Frontal cortex (tissue), 4 donors: ENCODE measurements around the gene DIO3. TPM values are rescaled to one million over a fixed set of nuclear protein-coding genes. Genes with fewer than 3 reads are reported as not detected.
"Not testable (repeated sequence)": the region's sequence is repeated elsewhere in the genome, so short reads cannot be mapped to it uniquely, and the experiment has no call there.

ENCODE experiments used
- DNase-seq, 2 donors: peaks; one replicate each; pipeline ENCODE4 v3.0.0; 2012; ENCODE audit warnings: low spot score in 2 of 2
- FAIRE-seq: peaks from 2 replicates; lab custom pipeline; 2012; peaks lifted over from hg19 to GRCh38; lab: Jason Lieb, UNC
- total RNA-seq: library from RNA; depleted of rRNA; stranded (reverse); fragments of >200 nt; gene quantifications from one replicate; pipeline ENCODE4 v1.2.3, GENCODE V29; 2014
- donor health status: control.
- donor health status: control.
- donor health status: control.

Gene DIO3
- total RNA-seq, 1 donor from 2014 or later: under 0.01 TPM

DNA sequence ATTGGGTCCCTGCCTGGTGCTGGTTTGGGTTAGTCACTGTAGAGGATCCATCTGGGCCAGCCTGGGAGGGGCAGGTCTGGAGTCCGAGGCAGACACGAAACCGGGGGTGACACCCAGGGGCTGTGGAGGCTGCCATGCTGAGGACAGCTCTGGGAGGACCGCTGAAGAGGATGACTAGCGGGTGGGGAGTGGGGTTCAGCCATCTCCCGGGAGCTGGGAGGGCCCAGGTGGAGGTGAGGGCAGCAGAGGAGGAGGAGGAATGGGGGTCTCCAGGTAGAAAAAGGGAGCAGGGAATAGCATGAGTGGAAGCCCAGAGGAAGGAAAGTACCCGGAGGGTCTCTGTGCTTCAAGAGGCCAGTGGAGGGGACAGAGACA is 4.0 kb upstream of the DIO3 start:
- DNase-seq: no peak
- no peak for FAIRE-seq

DNA sequence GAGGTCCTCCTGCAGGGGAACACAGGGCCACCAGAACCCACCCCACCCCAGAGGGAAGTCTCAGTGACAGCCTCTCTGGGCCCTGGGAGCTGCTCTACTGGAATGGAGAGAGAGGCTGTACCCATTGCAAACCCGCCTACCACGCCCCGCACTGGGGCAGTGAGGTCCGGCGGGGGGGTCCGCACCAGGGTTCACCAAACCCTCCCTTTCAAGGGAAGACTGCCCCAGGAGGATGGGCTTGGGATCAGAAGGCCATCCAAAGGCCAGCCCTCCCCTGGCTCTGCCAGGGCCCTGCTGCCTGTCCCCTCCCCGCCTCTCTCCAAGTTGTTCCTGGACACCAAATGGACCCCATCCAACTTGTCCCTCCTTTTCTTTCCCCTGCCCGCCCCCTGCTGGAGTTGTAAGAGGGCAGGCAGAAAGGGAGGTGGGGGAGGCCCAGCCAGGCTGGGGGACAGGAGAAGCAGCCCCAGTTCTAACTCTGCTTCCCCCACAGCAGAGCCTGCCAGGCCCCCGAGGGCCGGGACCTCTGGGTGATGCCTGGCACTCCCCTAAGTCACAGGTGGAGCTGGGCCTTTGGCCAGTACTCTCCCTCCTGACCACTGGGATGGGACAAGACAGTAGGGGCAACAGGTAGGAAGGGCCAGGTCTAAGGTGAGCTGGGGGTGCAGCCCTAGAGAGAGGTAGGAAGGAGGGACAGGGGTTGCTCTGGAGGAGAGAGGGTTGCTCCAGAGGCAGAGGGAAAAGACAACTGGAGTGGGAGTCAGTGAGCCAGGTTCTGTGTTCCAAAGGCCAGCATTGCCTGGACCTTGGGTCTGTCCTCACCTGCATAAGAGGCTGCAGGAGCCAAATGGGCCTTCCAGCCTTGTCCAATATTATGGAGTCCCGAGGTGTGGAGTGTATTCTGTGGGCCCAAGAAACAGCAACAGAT is 3.2 kb upstream of the DIO3 start:
- FAIRE-seq (no peak), DNase-seq (no peak)

DNA sequence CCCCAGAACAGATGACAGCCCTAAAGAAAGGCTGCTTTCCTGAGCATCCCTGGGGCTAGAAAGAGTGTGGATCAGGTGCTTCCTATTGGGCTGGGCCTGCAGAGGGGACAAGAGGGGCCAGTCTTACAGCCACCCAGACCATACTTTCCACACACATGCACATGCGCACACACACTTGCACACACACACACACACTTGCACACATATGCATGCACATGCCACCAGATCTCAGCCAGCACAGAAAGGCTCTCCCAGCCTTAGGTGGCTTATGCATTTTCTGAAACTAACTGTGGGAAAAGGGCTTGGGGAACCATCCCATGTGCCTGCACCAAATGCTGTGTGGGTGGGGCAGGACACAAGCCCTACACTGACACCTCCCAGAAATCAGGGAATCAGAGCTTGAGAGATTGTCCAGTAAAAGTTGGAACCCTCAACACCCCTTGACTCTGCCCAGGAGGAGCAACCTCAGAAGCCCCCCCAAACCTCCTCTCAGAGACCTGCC is 2.5 kb upstream of the DIO3 start:
- no peak for DNase-seq
- no peak for FAIRE-seq

DNA sequence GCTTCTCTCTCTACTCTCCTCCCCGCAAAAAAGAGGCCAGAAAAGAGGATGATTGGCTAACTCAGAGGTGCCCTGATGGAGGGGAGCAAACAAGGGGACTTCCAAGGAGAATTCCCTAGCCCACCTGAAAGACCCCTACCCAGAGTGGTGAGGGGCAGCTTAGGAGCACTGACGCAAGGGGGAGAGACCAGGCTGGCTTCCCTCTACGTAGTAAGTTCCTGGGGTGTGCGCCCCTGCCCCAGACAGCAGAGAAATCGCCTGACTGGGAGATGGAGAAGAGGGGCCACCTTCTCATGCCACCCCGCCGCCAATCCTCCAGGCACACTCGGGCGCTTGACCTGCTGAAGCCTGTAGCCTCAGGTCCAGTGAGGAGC is 2.1 kb upstream of the DIO3 start:
- DNase-seq (no peak), FAIRE-seq (no peak)

DNA sequence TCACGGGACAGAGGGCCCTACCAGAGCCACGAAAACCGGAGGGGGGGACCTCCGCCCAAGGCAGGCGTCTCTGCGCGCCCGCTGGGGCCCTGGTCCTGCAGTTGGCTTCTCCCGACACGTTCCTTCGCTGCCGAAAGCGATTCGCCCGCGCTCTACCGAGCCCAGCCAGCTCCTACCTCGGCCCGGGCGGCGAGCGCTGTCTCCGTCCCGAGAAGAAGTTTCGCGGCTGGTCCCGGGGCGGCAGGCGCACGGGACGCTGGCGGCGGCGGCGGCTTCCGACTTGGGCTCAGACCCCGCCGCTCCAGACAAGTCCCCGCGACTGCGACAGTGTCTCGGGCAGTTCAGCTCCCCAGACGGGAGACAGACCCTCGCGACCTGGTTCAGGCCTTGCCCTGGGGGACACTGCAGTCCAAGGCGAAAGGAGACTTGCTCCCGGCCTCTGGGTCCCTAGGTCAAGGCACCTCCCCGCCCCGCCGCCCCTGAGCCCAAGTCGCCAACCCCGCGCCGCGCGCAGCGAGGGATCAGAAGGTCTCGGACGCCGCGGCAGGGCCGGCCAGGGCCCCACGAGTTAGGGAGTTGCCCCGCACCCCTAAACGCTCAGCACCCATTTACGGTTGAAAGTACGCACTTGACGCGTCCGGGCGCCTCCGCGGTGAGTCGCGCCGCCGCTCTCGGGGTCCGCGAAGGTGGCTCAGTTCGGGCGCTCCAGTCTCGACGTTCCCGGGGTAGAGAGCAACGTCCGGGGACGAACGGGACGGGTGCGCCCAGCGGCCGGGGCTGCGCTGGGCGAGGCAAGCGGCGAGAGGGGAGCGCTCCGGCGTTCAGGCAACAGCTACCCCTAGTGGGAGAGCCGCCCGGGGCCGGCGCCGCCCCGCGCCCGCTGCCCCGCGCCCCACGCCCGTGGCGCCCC is 1.4 kb upstream of the DIO3 start:
- FAIRE-seq (no peak), DNase-seq (peak in 1 of 2 donors; percentile 58)

DNA sequence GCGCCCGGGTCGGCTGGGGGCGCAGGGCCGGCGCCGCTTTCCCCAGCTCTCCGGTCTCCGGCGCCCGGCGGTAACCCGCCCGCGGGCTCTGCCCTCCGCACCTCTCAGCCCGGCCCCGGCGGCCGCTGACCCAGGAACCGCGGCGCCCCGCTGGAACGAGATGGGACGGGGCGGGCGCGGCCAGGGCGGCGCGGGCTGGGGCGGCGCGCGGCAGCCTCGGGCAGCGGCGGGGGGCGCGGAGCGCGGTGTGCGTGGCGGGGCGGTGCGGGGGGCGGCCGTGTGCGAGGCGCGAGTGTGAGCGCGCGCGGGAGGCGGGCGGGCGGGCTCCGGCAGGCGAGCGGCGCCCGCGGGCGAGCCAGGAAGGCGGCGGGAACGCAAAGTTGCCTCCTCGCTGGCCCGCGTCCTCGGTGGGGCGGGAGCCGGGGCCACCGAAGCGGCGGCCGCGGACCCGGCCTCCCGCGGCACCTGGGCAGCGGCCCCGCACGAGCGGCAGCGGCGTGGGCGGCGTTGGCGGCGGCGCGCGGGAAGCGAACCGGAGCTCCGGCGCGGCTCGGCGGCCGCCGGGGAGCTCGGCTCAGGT is 671 bp upstream of the DIO3 start:
- no peak for DNase-seq
- no peak for FAIRE-seq

DNA sequence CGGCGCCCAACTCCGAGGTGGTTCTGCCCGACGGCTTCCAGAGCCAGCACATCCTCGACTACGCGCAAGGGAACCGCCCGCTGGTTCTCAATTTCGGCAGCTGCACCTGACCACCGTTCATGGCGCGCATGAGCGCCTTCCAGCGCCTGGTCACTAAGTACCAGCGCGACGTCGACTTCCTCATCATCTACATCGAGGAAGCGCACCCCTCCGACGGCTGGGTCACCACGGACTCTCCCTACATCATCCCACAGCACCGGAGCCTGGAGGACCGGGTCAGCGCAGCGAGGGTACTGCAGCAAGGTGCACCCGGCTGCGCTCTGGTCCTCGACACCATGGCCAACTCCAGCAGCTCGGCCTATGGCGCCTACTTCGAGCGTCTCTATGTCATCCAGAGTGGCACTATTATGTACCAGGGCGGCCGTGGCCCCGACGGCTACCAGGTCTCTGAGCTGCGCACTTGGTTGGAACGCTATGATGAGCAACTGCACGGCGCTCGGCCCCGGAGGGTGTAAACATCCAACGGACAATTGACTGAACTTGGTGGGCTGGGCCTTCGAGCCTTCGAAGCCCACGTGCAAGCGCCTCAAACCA is 699 bp downstream of the DIO3 start:
- FAIRE-seq (no peak), DNase-seq (no peak)

DNA sequence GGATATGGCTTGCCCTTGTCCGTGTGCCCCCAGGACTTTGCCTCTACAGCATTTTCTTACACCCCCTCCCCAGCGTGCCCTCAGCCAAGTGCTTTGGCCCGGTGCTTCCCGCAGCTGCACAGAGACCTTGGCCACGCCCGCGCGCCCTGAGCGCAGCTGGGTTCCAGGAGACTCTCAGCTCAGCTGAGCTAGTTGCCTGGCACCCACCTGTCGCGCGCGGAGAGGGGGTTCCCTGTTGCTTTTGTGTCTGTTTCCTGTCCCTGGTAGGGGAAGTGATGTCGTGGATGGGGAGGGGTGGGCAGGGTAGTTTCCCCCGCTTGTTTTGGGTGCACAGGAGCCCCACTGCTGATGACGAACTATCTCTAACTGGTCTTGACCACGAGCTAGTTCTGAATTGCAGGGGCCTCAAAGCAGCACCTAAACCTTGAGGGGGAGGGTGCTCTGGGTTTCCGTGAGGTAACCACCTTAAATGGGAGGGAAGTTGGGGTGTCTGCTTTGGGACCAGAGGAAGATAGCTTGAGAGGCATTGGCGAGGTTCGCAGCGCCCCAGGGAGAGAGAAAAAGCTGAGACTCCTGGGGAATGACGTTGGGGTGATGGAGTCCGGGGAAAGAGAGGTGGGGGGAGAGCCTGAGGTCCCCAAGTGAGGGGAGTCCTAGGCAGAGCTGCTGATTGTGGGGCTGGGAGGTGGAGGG is 1.5 kb downstream of the DIO3 start:
- no peak for FAIRE-seq
- no peak for DNase-seq

DNA sequence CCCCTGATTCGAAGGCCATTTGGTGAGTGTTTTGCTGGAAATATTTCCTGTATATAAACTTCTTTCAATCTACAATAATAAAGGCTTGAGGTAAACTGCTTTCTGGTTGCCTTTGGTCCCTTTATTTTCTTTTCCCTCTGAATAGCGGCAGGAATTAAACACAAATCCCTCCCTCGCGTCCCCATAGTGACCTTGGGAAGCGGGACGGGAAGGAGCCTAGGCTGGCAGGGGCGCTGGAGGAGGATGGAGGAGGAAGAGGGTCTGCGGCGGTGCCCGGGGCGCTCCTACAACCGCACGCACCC is 2.0 kb downstream of the DIO3 start:
- FAIRE-seq: no peak

DNA sequence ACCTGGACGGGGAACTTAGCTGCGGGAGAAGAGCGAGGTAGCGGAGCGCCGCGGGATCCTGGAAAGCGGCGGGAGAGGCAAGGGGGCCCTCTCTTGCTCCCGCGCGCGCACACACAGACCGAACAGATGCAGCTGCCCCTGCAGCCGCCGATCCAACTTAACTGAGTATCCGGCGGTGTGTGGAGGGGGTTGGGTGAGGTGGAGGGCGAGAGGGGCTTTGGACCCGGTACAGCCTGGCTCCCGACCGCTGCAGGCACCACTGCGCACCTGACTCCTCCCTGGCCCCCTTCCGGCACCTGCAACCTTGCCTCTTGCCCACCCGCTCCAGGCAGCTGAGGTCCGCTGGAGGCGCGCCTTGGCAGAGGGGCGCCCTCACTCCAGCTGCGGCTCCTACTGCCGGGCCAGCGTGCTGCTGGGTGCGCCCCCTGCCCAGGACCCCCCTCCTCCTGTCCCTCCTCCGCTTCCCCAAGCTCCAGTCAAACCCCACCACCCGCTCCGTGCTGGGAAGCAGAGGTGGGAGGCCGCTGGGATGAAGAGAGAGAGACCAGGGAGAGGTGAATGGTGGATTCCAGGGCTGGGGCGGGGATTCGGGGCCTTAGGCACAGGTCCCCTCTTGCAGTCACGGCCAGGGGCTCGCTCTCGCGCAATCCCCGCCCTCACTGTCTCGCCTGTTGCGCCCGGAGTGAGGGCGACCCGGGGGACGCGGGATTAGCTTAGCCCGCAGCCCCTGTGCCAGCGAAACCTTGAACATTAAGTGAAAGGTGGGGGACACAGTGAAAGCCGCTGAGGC is 2.6 kb downstream of the DIO3 start:
- DNase-seq: no peak
- FAIRE-seq: no peak

More for the DNA sequence above, 2.0 kb downstream of the DIO3 start:
- DNase-seq: no peak

DNA sequence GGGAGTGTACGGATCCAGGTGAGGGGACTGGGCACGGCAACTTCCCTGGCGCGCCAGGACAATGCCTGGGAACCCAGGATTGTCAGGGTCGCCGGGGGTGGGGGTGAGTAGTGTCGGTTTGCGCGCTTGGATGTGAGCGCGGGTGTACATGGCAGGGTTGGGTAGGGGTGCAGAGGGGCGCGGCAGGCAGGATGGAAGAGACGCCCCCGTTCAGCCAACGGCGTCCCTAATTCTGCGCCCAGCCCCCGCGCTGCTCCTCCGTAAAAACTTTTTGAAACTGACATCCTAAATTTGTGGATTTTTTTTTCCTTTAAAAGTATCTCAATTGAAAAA is 3.1 kb downstream of the DIO3 start:
- FAIRE-seq (no peak), DNase-seq (no peak)

DNA sequence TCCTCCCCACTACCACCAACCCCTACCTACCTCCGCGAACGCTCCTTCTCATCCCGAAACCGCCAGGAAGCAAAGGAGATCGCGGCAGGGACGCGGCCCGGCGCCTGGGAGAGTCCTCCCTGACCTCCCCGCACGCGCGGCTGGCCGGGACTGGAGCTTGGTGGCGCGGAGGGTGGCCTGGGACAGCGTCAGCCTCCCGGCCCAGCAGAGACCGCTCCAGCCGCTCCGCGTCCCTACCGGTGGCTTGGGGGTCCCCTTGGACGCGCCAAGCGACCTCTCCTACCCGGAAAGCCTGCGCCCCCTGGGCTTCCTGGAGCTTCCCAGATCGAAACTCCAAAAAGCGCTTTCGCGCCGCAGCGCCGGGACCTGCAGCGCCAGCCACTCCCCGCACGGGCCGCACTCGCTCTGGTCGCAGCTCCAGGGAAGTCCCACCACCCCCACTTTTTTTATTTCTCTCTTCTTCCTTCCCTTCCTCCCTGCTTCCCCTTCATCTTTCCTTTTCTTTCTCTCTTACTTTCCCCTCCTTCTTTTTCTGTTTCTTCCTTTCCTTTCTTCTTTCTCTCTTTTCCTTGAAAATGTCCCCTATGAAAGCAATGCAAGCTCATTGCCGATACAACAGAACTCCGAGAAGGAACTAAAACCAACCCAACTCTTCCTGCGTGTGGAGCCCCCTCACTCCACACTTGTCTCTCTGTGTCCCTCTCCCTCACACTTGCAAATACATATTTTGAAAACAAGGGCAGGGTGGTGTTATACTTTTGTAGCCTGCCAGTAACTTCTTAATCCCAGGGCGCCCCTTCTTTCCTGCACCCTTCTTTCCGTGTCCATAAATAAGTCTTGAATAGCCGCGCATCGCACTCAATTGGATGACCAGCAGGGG is 3.8 kb downstream of the DIO3 start:
- FAIRE-seq: no peak
- no peak for DNase-seq

DNA sequence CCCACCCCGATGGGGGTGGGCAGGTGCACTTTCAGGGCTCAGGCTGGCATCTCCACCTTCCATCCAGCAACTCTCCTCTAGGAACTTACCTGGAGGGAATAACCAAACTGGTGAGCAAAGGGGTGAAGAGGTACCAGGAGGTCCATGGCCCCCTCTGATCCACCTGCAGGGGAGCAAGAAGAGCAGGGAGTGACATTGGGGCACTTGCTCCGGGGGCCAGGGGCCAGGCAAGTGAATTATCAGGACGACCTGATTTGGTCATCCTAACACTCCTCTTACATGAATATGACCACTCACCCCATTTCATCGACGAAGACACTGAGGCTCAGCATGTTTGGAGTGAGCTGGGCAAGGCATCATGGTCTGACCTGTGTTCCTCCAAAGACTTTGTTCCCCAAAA is 6.0 kb downstream of the DIO3 start:
- no peak for FAIRE-seq

DNA sequence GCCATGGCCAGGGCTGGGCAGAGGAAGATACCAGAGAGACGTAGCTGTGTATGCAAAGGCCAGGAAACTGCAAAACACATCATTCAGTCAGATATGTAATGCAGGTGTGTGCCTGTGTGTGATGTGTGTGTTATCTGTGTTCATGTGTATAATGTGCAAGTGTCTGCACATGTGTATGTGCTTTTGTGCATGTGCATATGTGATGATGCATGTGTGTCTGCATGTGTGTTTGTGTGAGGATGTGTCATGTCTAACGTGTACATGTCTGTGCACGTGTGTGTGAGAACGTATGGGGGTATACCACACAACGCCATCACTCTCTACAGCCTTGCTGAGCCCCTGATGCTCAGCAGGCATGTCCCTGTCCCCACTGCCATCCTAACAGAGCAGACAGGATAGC is 9.7 kb downstream of the DIO3 start:
- no peak for DNase-seq
- FAIRE-seq: no peak

More for the DNA sequence above, 6.0 kb downstream of the DIO3 start:
- DNase-seq: no peak

DNA sequence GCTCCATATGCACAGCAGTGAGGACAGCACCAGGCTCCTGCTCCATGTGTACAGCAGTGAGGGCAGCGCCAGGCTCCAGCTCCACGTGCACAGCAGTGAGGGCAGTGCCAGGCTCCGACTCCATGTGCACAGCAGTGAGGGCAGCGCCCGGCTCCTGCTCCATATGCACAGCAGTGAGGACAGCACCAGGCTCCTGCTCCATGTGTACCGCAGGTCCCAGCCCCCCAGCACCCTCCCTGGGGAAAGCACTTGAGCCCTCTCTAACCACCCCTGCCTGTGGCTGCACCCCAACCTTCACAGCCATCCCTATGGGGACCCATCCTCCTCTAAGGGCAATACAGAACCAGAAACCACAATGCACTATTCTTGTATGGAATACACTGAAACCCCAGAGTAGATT is 11.2 kb downstream of the DIO3 start:
- not testable (repeated sequence) for DNase-seq, FAIRE-seq

DNA sequence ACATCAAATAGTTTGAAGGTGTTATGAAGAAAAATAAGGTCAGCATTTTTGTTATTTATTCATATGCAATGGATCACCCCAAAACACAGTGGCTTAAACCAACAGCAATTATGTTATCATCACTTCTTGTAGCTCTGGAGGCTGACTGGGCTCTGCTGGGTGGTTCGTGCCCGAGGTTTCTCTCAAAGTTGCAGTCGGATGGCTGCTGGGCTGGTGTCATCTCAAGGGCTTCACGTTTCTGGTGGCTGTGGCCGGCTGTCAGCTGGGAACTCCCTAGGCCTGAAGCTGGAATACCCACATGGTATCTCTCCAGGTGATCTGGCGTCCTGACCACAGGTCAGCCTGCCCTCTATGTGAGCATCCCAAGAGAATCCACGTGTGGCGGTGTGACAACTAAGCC is 12.0 kb downstream of the DIO3 start:
- DNase-seq: no peak
- FAIRE-seq: no peak

DNA sequence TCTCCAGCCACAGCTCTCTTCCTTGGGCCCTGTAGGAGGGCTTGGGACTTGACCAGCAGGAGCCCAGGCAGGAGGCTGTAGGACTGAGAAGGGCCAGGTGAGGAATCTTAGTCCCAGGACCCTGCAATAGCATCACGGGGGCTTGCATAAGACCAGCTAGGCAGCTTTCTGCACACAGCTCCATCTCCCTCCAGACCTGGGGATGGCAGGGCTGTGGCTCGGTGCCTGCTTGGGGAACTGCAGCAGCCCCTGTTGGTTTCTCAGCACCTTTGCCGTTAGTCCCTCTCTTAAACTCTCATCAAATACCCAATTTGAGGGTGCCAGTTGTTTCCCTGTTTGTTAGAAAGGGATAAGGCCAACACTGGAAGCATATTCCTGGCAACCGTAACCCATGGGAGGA is 14.3 kb downstream of the DIO3 start:
- no peak for FAIRE-seq

More for the DNA sequence above, 14.3 kb downstream of the DIO3 start:
- no peak for DNase-seq
